ENCODE results near the gene STAT4. TPM values are rescaled to one million over a fixed set of nuclear protein-coding genes. Genes with fewer than 3 reads are reported as not detected.

STAT4 gene
- total RNA-seq, 2 experiments from 2014 or later: 70.8 to 72.2 TPM

DNA sequence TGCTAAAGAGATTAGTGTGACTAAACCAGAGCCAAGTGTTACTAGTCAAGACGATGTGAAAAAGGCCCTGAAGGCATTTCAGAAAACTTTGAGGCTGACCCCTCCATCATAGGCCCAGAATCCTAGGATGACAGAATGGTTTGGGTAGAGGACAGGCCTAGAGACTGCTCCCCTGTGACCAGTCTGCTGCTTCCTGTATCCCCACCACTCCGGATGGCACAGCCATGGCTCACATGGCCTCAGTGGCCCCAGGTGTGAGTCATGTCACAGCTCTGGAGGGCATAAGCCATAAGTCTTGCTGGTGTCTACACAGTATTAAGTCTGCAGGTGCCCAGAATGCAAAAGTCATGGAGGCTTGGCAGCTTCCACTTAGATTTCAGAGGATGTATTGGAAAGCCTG lies 124.4 kb downstream of the STAT4 start:
- no peaks in the 10 kb centered on the region for H3K27me3 Mint-ChIP-seq
- peak; percentile 48 for ATAC-seq
- POLR2A ChIA-PET: interaction anchor here (0.6 to 8.7 kb wide), 5 partner anchors 13 to 319 kb away, joined by 3 to 178 read pairs (median 3); partner anchors contain the start of gene STAT1
- no peaks in the 10 kb centered on the region for H3K9me3 Mint-ChIP-seq
- no peak overlapping the region for H3K4me3 Mint-ChIP-seq
- DNase-seq: peak; percentile 55
- peak overlapping the region; percentile 56 for H3K27ac Mint-ChIP-seq
- CTCF ChIA-PET: interaction anchor here (0.9 to 1.5 kb wide), 2 partner anchors 37 to 129 kb away, joined by 3 to 4 read pairs; no protein-coding TSS in a partner anchor
- H3K36me3 Mint-ChIP-seq (ENCODE audit: low read depth): peaks cover 43% of the 10 kb centered on the region
- TF ChIP-seq, protein P1, sequence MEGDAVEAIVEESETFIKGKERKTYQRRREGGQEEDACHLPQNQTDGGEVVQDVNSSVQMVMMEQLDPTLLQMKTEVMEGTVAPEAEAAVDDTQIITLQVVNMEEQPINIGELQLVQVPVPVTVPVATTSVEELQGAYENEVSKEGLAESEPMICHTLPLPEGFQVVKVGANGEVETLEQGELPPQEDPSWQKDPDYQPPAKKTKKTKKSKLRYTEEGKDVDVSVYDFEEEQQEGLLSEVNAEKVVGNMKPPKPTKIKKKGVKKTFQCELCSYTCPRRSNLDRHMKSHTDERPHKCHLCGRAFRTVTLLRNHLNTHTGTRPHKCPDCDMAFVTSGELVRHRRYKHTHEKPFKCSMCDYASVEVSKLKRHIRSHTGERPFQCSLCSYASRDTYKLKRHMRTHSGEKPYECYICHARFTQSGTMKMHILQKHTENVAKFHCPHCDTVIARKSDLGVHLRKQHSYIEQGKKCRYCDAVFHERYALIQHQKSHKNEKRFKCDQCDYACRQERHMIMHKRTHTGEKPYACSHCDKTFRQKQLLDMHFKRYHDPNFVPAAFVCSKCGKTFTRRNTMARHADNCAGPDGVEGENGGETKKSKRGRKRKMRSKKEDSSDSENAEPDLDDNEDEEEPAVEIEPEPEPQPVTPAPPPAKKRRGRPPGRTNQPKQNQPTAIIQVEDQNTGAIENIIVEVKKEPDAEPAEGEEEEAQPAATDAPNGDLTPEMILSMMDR (IDR thresholded peaks at IDR 0.05): no peak
- H3K4me1 Mint-ChIP-seq (ENCODE audit: low read depth): peaks cover 58% of the 10 kb centered on the region
- intact Hi-C loops (cut with micrococcal nuclease): no loop called here

DNA sequence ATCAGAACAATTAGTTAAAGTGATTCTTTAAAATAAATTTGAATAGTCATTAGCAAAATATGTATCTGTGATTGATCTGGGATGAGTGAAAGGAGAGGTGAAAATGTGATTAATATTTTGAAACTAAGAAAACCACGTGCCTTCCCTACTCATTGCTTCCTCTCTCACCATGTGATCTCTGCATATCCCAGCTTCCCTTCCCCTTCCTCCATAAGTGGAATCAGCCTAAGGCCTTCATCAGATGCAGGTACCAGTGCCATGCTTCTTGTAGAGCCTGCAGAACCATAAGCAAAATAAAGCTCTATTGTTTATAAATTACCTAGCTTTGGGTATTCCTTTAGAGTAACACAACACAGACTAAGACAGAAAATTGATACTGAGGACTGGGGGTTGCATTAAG lies 125.7 kb downstream of the STAT4 start:
- H3K27me3 Mint-ChIP-seq: no peaks in the 10 kb centered on the region
- no peak for DNase-seq
- no peak overlapping the region for H3K4me3 Mint-ChIP-seq
- no peaks in the 10 kb centered on the region for H3K9me3 Mint-ChIP-seq
- intact Hi-C loops (cut with micrococcal nuclease): no loop called here
- peaks cover 34% of the 10 kb centered on the region for H3K36me3 Mint-ChIP-seq (ENCODE audit: low read depth)
- ChIA-PET CTCF (interaction anchor here (0.7 to 1.5 kb wide), 5 partner anchors 9 to 131 kb away, joined by 3 to 4 read pairs (median 4); partner anchors contain the start of gene STAT1), POLR2A (interaction anchor here (0.9 to 8.7 kb wide), 5 partner anchors 12 to 145 kb away, joined by 3 to 178 read pairs (median 4); partner anchors contain the start of genes GLS and STAT1)
- no peak for ATAC-seq
- peak overlapping the region; percentile 32 for H3K27ac Mint-ChIP-seq
- H3K4me1 Mint-ChIP-seq (ENCODE audit: low read depth): peaks cover 45% of the 10 kb centered on the region
- TF ChIP-seq, protein P1 (IDR thresholded peaks at IDR 0.05): no peak

DNA sequence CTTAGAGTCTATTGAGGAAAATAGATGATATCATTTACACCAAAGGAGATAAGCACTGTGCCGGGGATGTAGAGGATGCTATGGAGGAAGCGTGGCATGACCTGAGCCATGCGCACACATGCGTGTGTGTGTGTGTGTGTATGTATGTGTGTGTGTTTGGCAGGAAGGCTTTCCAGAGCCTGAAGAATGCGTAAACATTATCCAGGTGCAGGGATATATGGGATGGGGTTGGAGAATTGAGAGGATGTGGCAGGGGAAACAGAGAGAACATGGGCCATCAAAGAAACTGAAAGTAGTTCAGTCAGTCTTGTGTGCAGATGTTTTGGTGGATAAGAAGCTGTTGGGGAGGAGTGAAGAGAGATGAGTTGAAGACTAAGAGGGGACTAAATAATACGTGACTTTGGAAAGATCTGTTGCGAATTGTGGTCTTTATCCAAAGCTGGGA lies 127.5 kb downstream of the STAT4 start:
- no peak overlapping the region for H3K4me3 Mint-ChIP-seq
- ATAC-seq: peak; percentile 21
- ChIA-PET CTCF (interaction anchor here (1.1 to 1.9 kb wide), 4 partner anchors 26 to 132 kb away, joined by 3 to 10 read pairs (median 4); no protein-coding TSS in a partner anchor), POLR2A (interaction anchor here (0.5 to 8.7 kb wide), 13 partner anchors 10 to 141 kb away, joined by 3 to 178 read pairs (median 4); partner anchors contain the start of genes STAT1 and STAT4)
- no peak overlapping the region for H3K27ac Mint-ChIP-seq
- no peak for DNase-seq
- no peaks in the 10 kb centered on the region for H3K27me3 Mint-ChIP-seq
- TF ChIP-seq, protein P1 (IDR thresholded peaks at IDR 0.05): no peak
- peaks cover 23% of the 10 kb centered on the region for H3K36me3 Mint-ChIP-seq (ENCODE audit: low read depth)
- intact Hi-C loops (cut with micrococcal nuclease): no loop called here
- H3K9me3 Mint-ChIP-seq: no peaks in the 10 kb centered on the region
- peaks cover 44% of the 10 kb centered on the region for H3K4me1 Mint-ChIP-seq (ENCODE audit: low read depth)

DNA sequence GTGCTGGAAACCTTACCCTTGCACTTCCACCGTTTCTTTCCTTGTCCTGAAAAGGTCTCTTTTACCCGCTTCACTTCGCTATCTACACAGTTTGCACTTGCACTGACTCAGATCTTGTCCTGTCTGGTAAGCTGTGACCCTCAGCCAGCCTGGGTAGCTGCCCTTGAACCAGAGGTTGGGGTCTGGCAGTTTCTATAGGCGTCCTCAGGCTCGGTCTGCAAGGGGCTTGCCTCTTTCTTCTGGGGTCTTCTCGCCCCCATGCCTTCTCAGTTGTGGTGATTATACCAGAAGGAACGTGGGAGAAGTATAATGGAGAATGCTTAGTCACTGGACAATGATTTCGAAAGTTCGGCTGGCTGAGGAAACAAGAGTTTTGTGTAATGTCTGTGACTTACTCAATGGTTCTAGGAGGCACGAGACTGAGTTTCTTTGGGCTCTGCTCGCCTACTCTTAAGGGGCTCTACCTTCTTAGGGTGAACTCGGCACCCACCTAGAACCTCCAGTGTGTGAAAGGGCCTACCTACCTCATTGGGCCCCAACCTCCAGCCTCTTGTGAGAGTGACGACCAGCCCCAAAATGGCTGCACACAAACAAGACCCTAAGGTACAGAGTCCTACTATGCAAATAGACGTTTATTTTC lies 129.9 kb downstream of the STAT4 start:
- Mint-ChIP-seq H3K27ac (no peak overlapping the region), H3K9me3 (peaks cover 6% of the 10 kb centered on the region), H3K4me1 (ENCODE audit: low read depth) (peaks cover 37% of the 10 kb centered on the region), H3K4me3 (no peak overlapping the region), H3K36me3 (ENCODE audit: low read depth) (peaks cover 11% of the 10 kb centered on the region), H3K27me3 (no peaks in the 10 kb centered on the region)
- ChIA-PET POLR2A (interaction anchor here (0.7 to 2.7 kb wide), 26 partner anchors 8 to 655 kb away, joined by 3 to 56 read pairs (median 6); partner anchors contain the start of genes GLS and STAT4), CTCF (interaction anchor here (1.3 to 1.6 kb wide), 3 partner anchors 8 to 134 kb away, joined by 4 to 8 read pairs (median 4); no protein-coding TSS in a partner anchor)
- DNase-seq: peak; percentile 69
- intact Hi-C loops (cut with micrococcal nuclease): no loop called here
- peak; percentile 40 for ATAC-seq
- TF ChIP-seq, protein P1 (IDR thresholded peaks at IDR 0.05): no peak

All from activated CD8-positive, alpha-beta T cell treated with anti-CD3 and anti-CD28 coated beads for 36 hours (primary cell).